ENCODE measurements around the gene ZFAND2B. TPM values are rescaled to one million over a fixed set of nuclear protein-coding genes. Genes with fewer than 3 reads are reported as not detected.
"Not testable (repeated sequence)": the region's sequence is repeated elsewhere in the genome, so short reads cannot be mapped to it uniquely, and the experiment has no call there.

The ZFAND2B gene
- total RNA-seq, 1 experiment from 2014 or later, result 16.4 TPM

- Histone ChIP-seq H3K27ac (ENCODE audit: insufficient read length, low read depth, low read length) (no peak overlapping the region), H3K23ac (ENCODE audit: insufficient read length, low read depth, low read length) (no peak overlapping the region), H3K4ac (ENCODE audit: low read depth, low read length) (no peak overlapping the region), H2AFZ (ENCODE audit: low read length) (no peak overlapping the region), H3K4me1 (ENCODE audit: insufficient read depth, low read length) (peaks cover 3% of the 10 kb centered on the region; the same call in 1 of the 2 replicates), H3T11ph (ENCODE audit: low read length) (no peak overlapping the region), H3K79me2 (ENCODE audit: insufficient read depth, low read length) (no peaks in the 10 kb centered on the region), H4K8ac (replicated peaks; ENCODE audit: insufficient read length, low read depth, low read length) (no peak overlapping the region), H4K20me1 (ENCODE audit: control insufficient read depth, insufficient read depth, insufficient read length) (no peaks in the 10 kb centered on the region), H3K18ac (ENCODE audit: insufficient read length, low read depth, low read length) (no peak overlapping the region), H3K79me1 (ENCODE audit: insufficient read depth, low read depth, low read length, poor library complexity, severe bottlenecking) (no peaks in the 10 kb centered on the region), H2BK5ac (ENCODE audit: insufficient read length, low read length) (no peak overlapping the region), H2BK12ac (ENCODE audit: insufficient read length, low read depth, low read length) (no peak overlapping the region), H3K9ac (ENCODE audit: extremely low read depth, insufficient read length, low read length) (no peak overlapping the region), H3K4me2 (ENCODE audit: insufficient read depth, insufficient read length, low read length) (peak overlapping the region; percentile 72), H2BK15ac (ENCODE audit: low read depth, low read length) (no peak overlapping the region), H3K23me2 (ENCODE audit: insufficient read length, low read depth, low read length, poor library complexity, severe bottlenecking) (peaks cover 22% of the 10 kb centered on the region), H2AK5ac (ENCODE audit: insufficient read length, low read length) (no peak overlapping the region), H4K91ac (ENCODE audit: insufficient read length, low read depth, low read length) (no peak overlapping the region), H4K5ac (ENCODE audit: insufficient read length, low read depth, low read length) (no peak overlapping the region), H3K9me3 (ENCODE audit: control insufficient read depth, low read depth, low read length) (no peaks in the 10 kb centered on the region), H3K14ac (ENCODE audit: insufficient read depth, low read length) (no peak overlapping the region), H2BK120ac (ENCODE audit: low read depth, low read length, poor library complexity, severe bottlenecking) (no peak overlapping the region), H3K56ac (ENCODE audit: insufficient read length, low read depth, low read length) (no peak overlapping the region), H3K27me3 (ENCODE audit: insufficient read depth, low read length) (peaks cover 21% of the 10 kb centered on the region), H2BK20ac (ENCODE audit: low read depth, low read length, poor library complexity, severe bottlenecking) (no peak overlapping the region)
- DNase-seq, result no peak
- WGBS (ENCODE audit: extremely low coverage, insufficient read length, low lambda C conversion rate), result no CpG with 5 or more reads among the region's 12 CpGs
- H3K36me3 Mint-ChIP-seq (ENCODE audit: insufficient read depth in 1 of 3, low read depth in 3 of 3), result peaks cover 9 to 12% (median 11%) of the 10 kb centered on the region in 3 experiments; a peak in 5 of 7 replicates
- peaks cover 82% of the 10 kb centered on the region for H3K27me3 Mint-ChIP-seq (ENCODE audit: low read depth)
- no peak overlapping the region; a peak in 1 of 7 replicates for H3K27ac Mint-ChIP-seq
- H3K4me1 Mint-ChIP-seq, result peaks cover 19 to 25% of the 10 kb centered on the region in 2 experiments
- H3K4me3 Mint-ChIP-seq, result peak overlapping the region; percentile 14 to 69
- H3K9me3 Mint-ChIP-seq, result peaks cover 0 to 2% of the 10 kb centered on the region in 2 experiments; a peak in 3 of 5 replicates
- no peak for TF ChIP-seq CTCF (conservative IDR thresholded peaks at IDR 0.05)
Observed at GRCh38 chr2:219254590-219255201, 48.1 kb downstream of the ZFAND2B start.

DNA sequence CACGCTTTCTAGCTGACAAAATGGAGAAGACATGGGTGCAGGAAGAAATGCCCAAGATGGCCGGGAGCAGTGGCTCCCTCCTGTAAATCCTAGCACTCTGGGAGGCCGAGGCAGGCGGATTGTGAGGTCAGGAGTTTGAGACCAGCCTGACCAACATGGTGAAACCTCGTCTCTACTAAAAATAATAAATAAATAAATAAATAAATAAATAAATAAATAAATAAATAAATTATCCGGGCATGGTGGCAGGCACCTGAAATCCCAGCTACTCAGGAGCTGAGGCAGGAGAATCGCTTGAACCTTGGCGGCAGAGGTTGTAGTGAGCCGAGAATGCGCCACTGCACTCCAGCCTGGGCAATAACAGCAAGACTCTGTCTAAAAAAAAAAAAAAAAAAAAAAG is 52.4 kb downstream of the ZFAND2B start:
- H3K9ac ChIP-seq (ENCODE audit: extremely low read depth, insufficient read length, low read length); H4K91ac ChIP-seq (ENCODE audit: insufficient read length, low read depth, low read length); H4K5ac ChIP-seq (ENCODE audit: insufficient read length, low read depth, low read length); H3T11ph ChIP-seq (ENCODE audit: low read length); H4K8ac ChIP-seq (replicated peaks; ENCODE audit: insufficient read length, low read depth, low read length); H4K20me1 ChIP-seq (ENCODE audit: control insufficient read depth, insufficient read depth, insufficient read length); H3K4ac ChIP-seq (ENCODE audit: low read depth, low read length); H3K18ac ChIP-seq (ENCODE audit: insufficient read length, low read depth, low read length); H3K14ac ChIP-seq (ENCODE audit: insufficient read depth, low read length); H2BK20ac ChIP-seq (ENCODE audit: low read depth, low read length, poor library complexity, severe bottlenecking); H3K36me3 Mint-ChIP-seq (ENCODE audit: insufficient read depth in 1 of 3, low read depth in 3 of 3); H3K23ac ChIP-seq (ENCODE audit: insufficient read length, low read depth, low read length); H3K9me3 ChIP-seq (ENCODE audit: control insufficient read depth, low read depth, low read length); H2BK15ac ChIP-seq (ENCODE audit: low read depth, low read length); DNase-seq; H3K56ac ChIP-seq (ENCODE audit: insufficient read length, low read depth, low read length); H3K9me3 Mint-ChIP-seq; H2BK120ac ChIP-seq (ENCODE audit: low read depth, low read length, poor library complexity, severe bottlenecking); H3K4me1 ChIP-seq (ENCODE audit: insufficient read depth, low read length); H3K4me2 ChIP-seq (ENCODE audit: insufficient read depth, insufficient read length, low read length); H3K4me3 Mint-ChIP-seq; H2AK5ac ChIP-seq (ENCODE audit: insufficient read length, low read length); H3K23me2 ChIP-seq (ENCODE audit: insufficient read length, low read depth, low read length, poor library complexity, severe bottlenecking); H3K79me2 ChIP-seq (ENCODE audit: insufficient read depth, low read length); H2BK12ac ChIP-seq (ENCODE audit: insufficient read length, low read depth, low read length); H2AFZ ChIP-seq (ENCODE audit: low read length); H3K27ac ChIP-seq (ENCODE audit: insufficient read length, low read depth, low read length); H3K79me1 ChIP-seq (ENCODE audit: insufficient read depth, low read depth, low read length, poor library complexity, severe bottlenecking); H3K4me1 Mint-ChIP-seq; H2BK5ac ChIP-seq (ENCODE audit: insufficient read length, low read length); H3K27ac Mint-ChIP-seq: not testable (repeated sequence)
- H3K27me3 Mint-ChIP-seq (ENCODE audit: low read depth), result peaks cover 78% of the 10 kb centered on the region
- WGBS (ENCODE audit: extremely low coverage, insufficient read length, low lambda C conversion rate), result no CpG with 5 or more reads among the region's 10 CpGs
- H3K27me3 ChIP-seq (ENCODE audit: insufficient read depth, low read length), result peaks cover 21% of the 10 kb centered on the region
